Activated T-helper 1 cell treated with anti-CD3 and anti-CD28 coated beads, Interleukin-12 subunit alpha, Interleukin-12 subunit beta, Interleukin-2, Interleukin-4 antibody, amounts not matched to agents 30 ng/mL and 10 ng/mL and 1 ng/mL, durations not matched to agents 14 hours and 24 hours and 36 hours (primary cell): ENCODE data around the gene TMEM254. TPM values are rescaled to one million over a fixed set of nuclear protein-coding genes. Genes with fewer than 3 reads are reported as not detected.
"Not testable (repeated sequence)": the region's sequence is repeated elsewhere in the genome, so short reads cannot be mapped to it uniquely, and the experiment has no call there.

Experiments
- DNase-seq: peaks from one replicate; pipeline ENCODE4 v3.0.0; 2021; ENCODE audit warnings: low spot score
- H3K27ac Mint-ChIP-seq: one replicate; pipeline ENCODE4 v1.8.0; 2021; ENCODE audit warnings: mild to moderate bottlenecking, mixed read lengths
- H3K27me3 Mint-ChIP-seq: one replicate; pipeline ENCODE4 v1.8.0; 2022; ENCODE audit warnings: mild to moderate bottlenecking, moderate library complexity, mixed read lengths; ENCODE audit not compliant: insufficient read depth
- H3K36me3 Mint-ChIP-seq: one replicate; pipeline ENCODE4 v1.8.0; 2021; ENCODE audit warnings: low read depth, mixed read lengths
- H3K4me1 Mint-ChIP-seq: one replicate; pipeline ENCODE4 v1.8.0; 2021; ENCODE audit warnings: low read depth, mixed read lengths
- H3K4me3 Mint-ChIP-seq: one replicate; pipeline ENCODE4 v1.8.0; 2021; ENCODE audit warnings: mild to moderate bottlenecking, moderate library complexity, mixed read lengths
- H3K9me3 Mint-ChIP-seq: one replicate; pipeline ENCODE4 v1.8.0; 2021; ENCODE audit warnings: mixed read lengths
- intact Hi-C: fragments of 100-400 bp; cut with micrococcal nuclease; formaldehyde crosslinking; loops from one replicate; pipeline ENCODE4 v1.15.1; 2024
- total RNA-seq: library from RNA; stranded (reverse); gene quantifications from 2 replicates; pipeline ENCODE4 v1.2.3, GENCODE V29; 2022

Gene TMEM254, protein sequence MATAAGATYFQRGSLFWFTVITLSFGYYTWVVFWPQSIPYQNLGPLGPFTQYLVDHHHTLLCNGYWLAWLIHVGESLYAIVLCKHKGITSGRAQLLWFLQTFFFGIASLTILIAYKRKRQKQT
- 10.8 and 12.4 TPM in 2 replicates for total RNA-seq

DNA sequence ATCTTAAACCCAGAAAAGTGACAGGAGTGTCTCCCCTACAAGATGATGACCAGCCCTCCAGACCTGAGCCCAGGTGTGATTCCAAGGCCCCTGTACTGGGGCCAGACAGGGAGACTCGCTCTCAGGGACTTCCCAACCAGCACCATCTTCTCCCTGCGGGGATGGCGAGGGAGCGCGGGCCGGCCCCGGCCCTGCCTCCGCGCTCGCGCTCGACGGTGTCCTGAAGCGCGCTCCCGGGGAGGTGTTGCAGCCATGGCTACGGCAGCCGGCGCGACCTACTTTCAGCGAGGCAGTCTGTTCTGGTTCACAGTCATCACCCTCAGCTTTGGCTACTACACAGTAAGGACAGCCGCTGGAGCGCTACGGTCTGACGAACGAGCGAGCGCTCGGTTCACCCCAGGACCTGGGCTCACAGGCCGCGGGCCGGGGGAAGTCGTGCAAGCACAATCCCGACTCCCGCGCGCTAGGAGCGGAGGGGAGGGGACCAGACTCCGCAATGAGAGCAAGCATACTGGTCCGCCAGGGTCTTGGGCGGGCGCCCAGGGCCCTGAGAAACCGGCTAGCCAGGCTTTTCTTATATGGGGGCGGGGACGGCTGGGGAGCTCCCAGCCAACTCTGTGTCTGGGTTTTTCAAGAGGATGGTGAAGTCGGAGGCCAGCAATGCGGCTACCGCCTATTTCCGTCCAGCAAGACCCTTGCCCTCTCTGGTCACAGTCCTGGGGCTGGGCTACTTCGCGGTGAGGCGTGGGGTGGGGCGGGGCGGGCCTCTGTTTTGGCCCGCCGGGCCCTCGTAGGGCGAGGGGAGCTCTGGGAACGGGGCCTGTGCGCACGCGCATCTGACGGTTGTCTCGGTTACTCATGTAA is at the start of gene TMEM254:
Gene TMEM254, plus strand, starts transcription at position 218 of the 864 bp plus-strand sequence. Its CDS starts 35 bp downstream, at position 253.
- intact Hi-C loops = loop anchor here (1.0 to 10.0 kb wide), 4 partner anchors 125 to 746 kb away; partner anchors contain the start of genes TSPAN14 and ZCCHC24
- DNase-seq = peak; percentile 85
- H3K4me1 Mint-ChIP-seq = peaks cover 29% of the 10 kb centered on the region
- peaks cover 8% of the 10 kb centered on the region for H3K36me3 Mint-ChIP-seq
- H3K27ac Mint-ChIP-seq = peak within 1 kb of the TSS; percentile 92
- H3K4me3 Mint-ChIP-seq = peak within 1 kb of the TSS; percentile 98
- H3K27me3 Mint-ChIP-seq = no peaks in the 10 kb centered on the region
- H3K9me3 Mint-ChIP-seq = no peaks in the 10 kb centered on the region

DNA sequence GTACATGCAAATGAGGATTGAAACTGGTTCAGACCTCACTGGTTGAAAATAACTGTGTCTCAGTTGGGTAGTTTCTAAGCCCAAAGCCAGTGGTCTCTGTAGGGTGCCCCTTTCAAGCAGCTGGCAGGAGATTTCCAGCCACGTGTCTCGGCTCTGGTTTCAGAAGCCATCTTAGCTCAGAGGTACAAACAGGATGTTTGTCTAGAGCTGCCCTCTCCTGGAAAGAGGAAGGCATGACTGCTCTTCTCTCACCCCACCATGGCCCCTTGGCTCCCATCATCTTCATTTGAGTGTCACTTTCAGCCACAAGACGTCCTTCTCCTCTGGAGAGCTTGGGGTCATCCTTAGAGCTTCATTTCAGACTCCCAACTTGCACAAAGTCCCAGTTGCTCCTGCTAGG is 49.3 kb upstream of the TMEM254 start:
- H3K36me3 Mint-ChIP-seq, H3K4me3 Mint-ChIP-seq, H3K9me3 Mint-ChIP-seq, H3K27me3 Mint-ChIP-seq, intact Hi-C loops, H3K4me1 Mint-ChIP-seq, DNase-seq, H3K27ac Mint-ChIP-seq: not testable (repeated sequence)

DNA sequence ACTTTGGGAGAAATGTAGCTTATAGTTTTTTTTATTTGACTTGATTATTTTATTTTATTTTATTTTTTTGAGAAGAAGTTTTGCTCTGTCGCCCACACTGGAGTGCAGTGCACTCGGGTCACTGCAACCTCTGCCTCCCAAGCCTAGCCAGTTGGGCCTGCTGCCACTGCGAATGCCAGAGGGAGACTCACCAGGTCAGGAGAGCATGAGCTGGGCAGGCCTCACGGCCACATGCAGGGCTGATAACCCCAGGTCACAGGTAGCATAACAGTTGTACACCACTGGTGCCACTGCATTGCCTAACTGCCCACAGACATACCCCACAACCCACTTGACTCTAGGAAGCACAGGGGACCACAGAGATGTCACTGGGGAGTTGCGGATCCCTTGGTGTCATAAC is 48.6 kb upstream of the TMEM254 start:
- H3K27ac Mint-ChIP-seq, H3K4me1 Mint-ChIP-seq, intact Hi-C loops, H3K36me3 Mint-ChIP-seq, DNase-seq, H3K9me3 Mint-ChIP-seq, H3K4me3 Mint-ChIP-seq, H3K27me3 Mint-ChIP-seq: not testable (repeated sequence)

DNA sequence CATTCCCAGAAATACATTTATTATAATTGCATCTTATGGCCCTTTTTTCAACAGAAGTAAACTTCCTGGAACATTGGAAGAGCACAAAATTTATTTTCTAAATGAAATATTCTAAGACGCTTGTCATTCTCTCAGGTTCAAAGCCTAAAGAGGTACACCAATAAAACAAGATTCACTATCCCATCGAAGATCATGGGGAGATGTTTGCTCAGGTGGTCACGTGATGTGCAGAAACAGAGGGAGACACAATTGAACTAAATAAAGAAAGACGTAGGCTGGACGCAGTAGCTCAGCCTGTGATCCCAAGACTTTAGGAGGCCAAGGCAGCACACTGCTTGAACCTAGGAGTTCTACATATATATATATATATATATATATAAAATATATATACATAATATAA is 46.0 kb upstream of the TMEM254 start:
- no peak for DNase-seq
- Mint-ChIP-seq H3K4me1 (no peaks in the 10 kb centered on the region), H3K4me3 (no peak overlapping the region), H3K36me3 (no peaks in the 10 kb centered on the region), H3K9me3 (no peaks in the 10 kb centered on the region), H3K27me3 (peaks cover 6% of the 10 kb centered on the region), H3K27ac (no peak overlapping the region)
- intact Hi-C loops = no loop called here

- intact Hi-C loops, H3K4me3 Mint-ChIP-seq, H3K36me3 Mint-ChIP-seq, H3K4me1 Mint-ChIP-seq, H3K9me3 Mint-ChIP-seq, H3K27me3 Mint-ChIP-seq, DNase-seq, H3K27ac Mint-ChIP-seq: not testable (repeated sequence)
These were observed 43.7 kb upstream of the TMEM254 start for GRCh38 chr10:80034766-80035165.

GRCh38 chr10:80035430-80035829 is 43.0 kb upstream of the TMEM254 start:
- H3K36me3 Mint-ChIP-seq, intact Hi-C loops, H3K27me3 Mint-ChIP-seq, H3K9me3 Mint-ChIP-seq, DNase-seq, H3K4me3 Mint-ChIP-seq, H3K4me1 Mint-ChIP-seq, H3K27ac Mint-ChIP-seq: not testable (repeated sequence)

GRCh38 chr10:80036921-80037500 is 41.5 kb upstream of the TMEM254 start:
- DNase-seq, H3K27ac Mint-ChIP-seq, intact Hi-C loops, H3K9me3 Mint-ChIP-seq, H3K36me3 Mint-ChIP-seq, H3K4me1 Mint-ChIP-seq, H3K4me3 Mint-ChIP-seq, H3K27me3 Mint-ChIP-seq: not testable (repeated sequence)

DNA sequence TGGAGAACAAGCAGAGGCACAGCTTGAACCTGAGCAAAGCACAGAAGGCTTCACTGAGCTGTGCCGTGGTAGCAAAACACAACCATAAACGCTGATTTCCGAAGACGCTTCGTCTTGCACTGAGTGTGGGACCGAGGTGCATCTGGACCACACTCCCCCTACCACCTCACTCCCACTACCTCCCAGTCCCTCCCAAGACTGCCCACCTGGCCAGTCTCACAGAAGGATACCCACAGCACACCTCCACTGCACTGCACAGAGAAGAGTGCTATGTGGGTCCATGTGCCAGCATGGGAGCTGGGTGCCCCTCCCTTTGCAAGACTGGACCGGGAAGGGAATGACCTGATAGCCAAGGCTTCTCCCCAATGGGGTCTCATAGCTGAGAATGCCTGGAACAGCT is 40.2 kb upstream of the TMEM254 start:
- DNase-seq, H3K9me3 Mint-ChIP-seq, H3K4me1 Mint-ChIP-seq, H3K36me3 Mint-ChIP-seq, H3K27ac Mint-ChIP-seq, intact Hi-C loops, H3K4me3 Mint-ChIP-seq, H3K27me3 Mint-ChIP-seq: not testable (repeated sequence)

DNA sequence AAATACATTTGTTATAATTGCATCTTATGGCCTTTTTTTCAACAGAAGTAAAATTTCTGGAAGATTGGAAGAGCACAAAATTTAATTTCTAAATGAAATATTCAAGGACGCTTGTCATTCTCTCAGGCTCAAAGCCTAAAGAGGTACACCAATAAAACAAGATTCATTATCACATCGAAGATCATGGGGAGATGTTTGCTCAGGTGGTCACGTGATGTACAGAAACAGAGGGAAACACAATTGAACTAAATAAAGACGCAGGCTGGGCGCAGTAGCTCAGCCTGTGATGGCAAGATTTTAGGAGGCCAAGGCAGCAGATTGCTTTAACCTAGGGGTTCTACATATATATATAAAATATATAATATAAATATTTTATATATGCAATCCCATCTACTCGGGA is 37.3 kb upstream of the TMEM254 start:
- H3K9me3 Mint-ChIP-seq = no peaks in the 10 kb centered on the region
- peaks cover under 1% of the 10 kb centered on the region for H3K4me1 Mint-ChIP-seq
- no peaks in the 10 kb centered on the region for H3K36me3 Mint-ChIP-seq
- H3K27ac Mint-ChIP-seq = no peak overlapping the region
- DNase-seq = no peak
- H3K4me3 Mint-ChIP-seq = no peak overlapping the region
- intact Hi-C loops = no loop called here
- no peaks in the 10 kb centered on the region for H3K27me3 Mint-ChIP-seq

DNA sequence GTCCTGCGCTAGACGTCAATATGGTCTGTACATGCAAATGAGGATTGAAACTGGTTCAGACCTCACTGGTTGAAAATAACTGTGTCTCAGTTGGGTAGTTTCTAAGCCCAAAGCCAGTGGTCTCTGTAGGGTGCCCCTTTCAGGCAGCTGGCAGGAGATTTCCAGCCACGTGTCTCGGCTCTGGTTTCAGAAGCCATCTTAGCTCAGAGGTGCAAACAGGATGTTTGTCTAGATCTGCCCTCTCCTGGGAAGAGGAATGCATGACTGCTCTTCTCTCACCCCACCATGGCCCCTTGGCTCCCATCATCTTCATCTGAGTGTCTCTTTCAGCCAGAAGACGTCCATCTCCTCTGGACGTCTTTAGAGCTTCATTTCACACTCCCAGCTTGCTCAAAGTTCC is 33.5 kb upstream of the TMEM254 start:
- not testable (repeated sequence) for H3K4me1 Mint-ChIP-seq, H3K36me3 Mint-ChIP-seq, H3K27me3 Mint-ChIP-seq, H3K9me3 Mint-ChIP-seq, H3K4me3 Mint-ChIP-seq, H3K27ac Mint-ChIP-seq, DNase-seq
- intact Hi-C loops = loop anchor here (5.0 kb wide), 1 partner anchor 268 kb away; no protein-coding TSS in a partner anchor

DNA sequence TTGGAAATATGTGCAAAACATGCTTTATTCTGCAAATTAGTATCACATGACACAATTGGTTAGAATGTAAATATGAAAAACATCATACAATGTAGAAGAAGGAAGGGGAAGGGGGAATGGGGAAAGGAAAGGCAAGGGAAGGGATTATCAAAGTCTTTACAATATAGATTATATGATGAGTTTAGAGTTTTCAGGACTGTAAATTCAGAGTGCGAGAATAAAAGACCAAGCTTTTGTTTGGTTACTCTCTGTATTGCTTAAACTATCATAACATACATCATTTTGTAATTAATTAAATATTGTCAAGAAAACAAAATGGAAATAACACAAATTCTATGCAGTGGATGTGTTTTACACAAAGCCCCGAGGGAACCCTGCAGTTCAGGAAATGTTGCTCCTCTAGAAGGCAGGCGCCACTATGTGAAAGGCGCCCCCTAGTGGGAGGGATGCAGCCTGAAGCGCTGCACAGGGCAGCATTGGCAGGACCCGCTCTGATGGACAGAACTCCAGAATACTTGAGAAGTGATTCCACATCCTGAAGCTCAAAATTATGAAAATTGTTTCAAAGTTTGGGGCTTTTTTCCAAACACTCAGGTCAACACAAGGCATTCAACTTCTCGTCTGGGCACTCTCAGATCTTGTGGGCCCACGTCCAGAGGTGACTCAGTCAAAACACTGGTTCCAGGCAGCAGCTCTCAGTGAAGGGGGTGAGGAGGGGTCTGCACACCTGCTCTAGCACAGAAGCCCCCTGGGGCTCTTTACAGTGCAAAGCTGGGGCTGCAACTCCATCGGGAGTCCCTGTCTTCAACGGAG is 31.6 kb upstream of the TMEM254 start:
- peaks cover 5% of the 10 kb centered on the region for H3K4me1 Mint-ChIP-seq
- H3K9me3 Mint-ChIP-seq = no peaks in the 10 kb centered on the region
- intact Hi-C loops = loop anchor here (1.0 to 5.0 kb wide), 3 partner anchors 270 to 510 kb away; no protein-coding TSS in a partner anchor
- DNase-seq = peak; percentile 47
- H3K27ac Mint-ChIP-seq = no peak overlapping the region
- H3K36me3 Mint-ChIP-seq = no peaks in the 10 kb centered on the region
- peaks cover 10% of the 10 kb centered on the region for H3K27me3 Mint-ChIP-seq
- H3K4me3 Mint-ChIP-seq = no peak overlapping the region

DNA sequence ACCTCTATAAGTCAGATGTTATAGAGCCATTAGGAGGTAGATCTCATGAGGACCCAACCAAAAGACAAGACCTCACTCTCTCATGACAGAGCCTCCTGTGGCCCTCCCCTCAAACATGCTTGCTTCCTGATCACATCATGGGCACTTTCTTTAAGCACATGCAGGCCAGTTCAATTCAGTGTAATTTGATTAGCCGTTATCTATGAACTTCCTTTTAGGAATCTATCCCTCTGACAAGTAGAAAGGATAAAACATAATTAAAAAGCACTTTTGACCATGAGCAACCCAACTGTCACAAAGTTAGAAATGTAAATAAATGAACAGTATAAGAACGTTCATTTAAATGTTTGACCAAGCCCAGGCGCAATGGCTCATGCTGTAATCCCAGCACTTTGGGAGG is 27.7 kb upstream of the TMEM254 start:
- H3K27me3 Mint-ChIP-seq = peaks cover 10% of the 10 kb centered on the region
- H3K9me3 Mint-ChIP-seq = no peaks in the 10 kb centered on the region
- no peak overlapping the region for H3K4me3 Mint-ChIP-seq
- no peak for DNase-seq
- intact Hi-C loops = no loop called here
- H3K4me1 Mint-ChIP-seq = peaks cover 5% of the 10 kb centered on the region
- no peak overlapping the region for H3K27ac Mint-ChIP-seq
- no peaks in the 10 kb centered on the region for H3K36me3 Mint-ChIP-seq
